ENCODE results near the gene RNF40. TPM values are rescaled to one million over a fixed set of nuclear protein-coding genes. Genes with fewer than 3 reads are reported as not detected.
"Not testable (repeated sequence)": the region's sequence is repeated elsewhere in the genome, so short reads cannot be mapped to it uniquely, and the experiment has no call there.

The RNF40 gene
- polyA plus RNA-seq, 12 donors = 44.1 to 72.2 (median 52.7) TPM; not detected in 1

GRCh38 chr16:30808890-30809426, 46.8 kb downstream of the RNF40 start:
- not testable (repeated sequence) for DNase-seq

GRCh38 chr16:30809675-30810074, 47.6 kb downstream of the RNF40 start:
- not testable (repeated sequence) for DNase-seq

GRCh38 chr16:30813821-30814189, 51.7 kb downstream of the RNF40 start:
- no peak for DNase-seq

- no peak for DNase-seq
Observed at GRCh38 chr16:30816769-30817168, 54.6 kb downstream of the RNF40 start.

- DNase-seq = no peak
Observed at GRCh38 chr16:30820952-30821421, 58.9 kb downstream of the RNF40 start.

- DNase-seq = not testable (repeated sequence)
Observed at GRCh38 chr16:30821441-30821840, 59.3 kb downstream of the RNF40 start.

GRCh38 chr16:30821891-30822290, 59.8 kb downstream of the RNF40 start:
- DNase-seq = no peak

Other genes with a start within 250 kb of the RNF40 start
- 10 to 100 TPM in 11 of 12 donors, not detected in 1; 19.9 to 32.9 (median 25.7) TPM for gene ZNF768, start 235.8 kb upstream of the RNF40 start, polyA plus RNA-seq (ENCODE audit: insufficient read length in 12 of 12)
- gene ZNF747, start 227.5 kb upstream of the RNF40 start, polyA plus RNA-seq (ENCODE audit: insufficient read length in 12 of 12) = 1 to 10 TPM in 11 of 12 donors, not detected in 1; 5.6 to 7.8 (median 6.5) TPM
- 10 to 100 TPM in 1 of 12 donors, 1 to 10 TPM in 10, not detected in 1; 5.4 to 10.2 (median 6.5) TPM for gene ZNF764, start 203.9 kb upstream of the RNF40 start, polyA plus RNA-seq (ENCODE audit: insufficient read length in 12 of 12)
- 10 to 100 TPM in 4 of 12 donors, 1 to 10 TPM in 7, not detected in 1; 5.1 to 14.9 (median 8.7) TPM for gene ZNF688, start 190.6 kb upstream of the RNF40 start, polyA plus RNA-seq (ENCODE audit: insufficient read length in 12 of 12)
- gene ZNF785, start 176.6 kb upstream of the RNF40 start, polyA plus RNA-seq (ENCODE audit: insufficient read length in 12 of 12) = 10 to 100 TPM in 8 of 12 donors, 1 to 10 TPM in 3, not detected in 1; 8.3 to 21.1 (median 11.0) TPM
- gene ZNF689, start 151.9 kb upstream of the RNF40 start, polyA plus RNA-seq (ENCODE audit: insufficient read length in 12 of 12) = 10 to 100 TPM in 1 of 12 donors, 1 to 10 TPM in 10, not detected in 1; 6.0 to 12.6 (median 7.5) TPM
- gene PRR14, start 111.4 kb upstream of the RNF40 start, polyA plus RNA-seq (ENCODE audit: insufficient read length in 12 of 12) = 10 to 100 TPM in 11 of 12 donors, not detected in 1; 17.1 to 42.4 (median 20.9) TPM
- gene FBRS, start 103.9 kb upstream of the RNF40 start, polyA plus RNA-seq (ENCODE audit: insufficient read length in 12 of 12) = 10 to 100 TPM in 11 of 12 donors, not detected in 1; 24.5 to 99.6 (median 32.2) TPM
- 10 to 100 TPM in 11 of 12 donors, not detected in 1; 18.5 to 46.5 (median 24.1) TPM for gene SRCAP, start 63.2 kb upstream of the RNF40 start, polyA plus RNA-seq (ENCODE audit: insufficient read length in 12 of 12)
- 10 to 100 TPM in 8 of 12 donors, 1 to 10 TPM in 2, not detected in 2; 9.1 to 21.2 (median 11.3) TPM for gene PHKG2, start 13.9 kb upstream of the RNF40 start, polyA plus RNA-seq (ENCODE audit: insufficient read length in 12 of 12)
- gene CFAP119, start 260 bp upstream of the RNF40 start, polyA plus RNA-seq (ENCODE audit: insufficient read length in 12 of 12) = 1 to 10 TPM in 9 of 12 donors, under 1 TPM in 1, not detected in 2; 0.94 to 3.9 (median 2.0) TPM
- 10 to 100 TPM in 11 of 12 donors, not detected in 1; 11.7 to 15.9 (median 14.0) TPM for gene ZNF629, start 24.9 kb downstream of the RNF40 start, polyA plus RNA-seq (ENCODE audit: insufficient read length in 12 of 12)
- 10 to 100 TPM in 11 of 12 donors, not detected in 1; 24.7 to 34.9 (median 27.2) TPM for gene BCL7C, start 131.8 kb downstream of the RNF40 start, polyA plus RNA-seq (ENCODE audit: insufficient read length in 12 of 12)
- 10 to 100 TPM in 5 of 12 donors, 1 to 10 TPM in 5, not detected in 2; 8.7 to 15.7 (median 10.5) TPM for gene CTF1, start 134.3 kb downstream of the RNF40 start, polyA plus RNA-seq (ENCODE audit: insufficient read length in 12 of 12)
- gene FBXL19, start 161.2 kb downstream of the RNF40 start, polyA plus RNA-seq (ENCODE audit: insufficient read length in 12 of 12) = 10 to 100 TPM in 5 of 12 donors, 1 to 10 TPM in 6, not detected in 1; 5.3 to 29.1 (median 9.5) TPM
- gene ORAI3, start 186.7 kb downstream of the RNF40 start, polyA plus RNA-seq (ENCODE audit: insufficient read length in 12 of 12) = 10 to 100 TPM in 3 of 12 donors, 1 to 10 TPM in 8, not detected in 1; 7.4 to 11.3 (median 8.8) TPM
- 10 to 100 TPM in 9 of 12 donors, 1 to 10 TPM in 2, not detected in 1; 9.5 to 19.5 (median 11.0) TPM for gene SETD1A, start 195.4 kb downstream of the RNF40 start, polyA plus RNA-seq (ENCODE audit: insufficient read length in 12 of 12)
- gene HSD3B7, start 222.9 kb downstream of the RNF40 start, polyA plus RNA-seq (ENCODE audit: insufficient read length in 12 of 12) = 10 to 100 TPM in 1 of 12 donors, 1 to 10 TPM in 10, not detected in 1; 6.9 to 16.3 (median 9.0) TPM
- 1 to 10 TPM in 6 of 12 donors, under 1 TPM in 4, not detected in 2; 0.78 to 7.1 (median 1.5) TPM for gene STX1B, start 248.3 kb downstream of the RNF40 start, polyA plus RNA-seq (ENCODE audit: insufficient read length in 12 of 12)

Data from muscle of arm (tissue), 12 donors.